HG03565 (cell line): ENCODE results near the gene TSPAN5.
A peak's percentile ranks its signal among the peaks of the same experiment; 100 is the strongest.

Experiments used
- ATAC-seq: cut with Tn5 transposase; IDR thresholded peaks from one replicate; pipeline ENCODE4 v1.9.1; 2021; ENCODE audit warnings: mild to moderate bottlenecking, moderate library complexity; ENCODE audit not compliant: unreplicated experiment

Gene TSPAN5

GRCh38 chr4:98601708-98602107 lies 56.7 kb downstream of the TSPAN5 start:
- peak; percentile 50 for ATAC-seq

DNA sequence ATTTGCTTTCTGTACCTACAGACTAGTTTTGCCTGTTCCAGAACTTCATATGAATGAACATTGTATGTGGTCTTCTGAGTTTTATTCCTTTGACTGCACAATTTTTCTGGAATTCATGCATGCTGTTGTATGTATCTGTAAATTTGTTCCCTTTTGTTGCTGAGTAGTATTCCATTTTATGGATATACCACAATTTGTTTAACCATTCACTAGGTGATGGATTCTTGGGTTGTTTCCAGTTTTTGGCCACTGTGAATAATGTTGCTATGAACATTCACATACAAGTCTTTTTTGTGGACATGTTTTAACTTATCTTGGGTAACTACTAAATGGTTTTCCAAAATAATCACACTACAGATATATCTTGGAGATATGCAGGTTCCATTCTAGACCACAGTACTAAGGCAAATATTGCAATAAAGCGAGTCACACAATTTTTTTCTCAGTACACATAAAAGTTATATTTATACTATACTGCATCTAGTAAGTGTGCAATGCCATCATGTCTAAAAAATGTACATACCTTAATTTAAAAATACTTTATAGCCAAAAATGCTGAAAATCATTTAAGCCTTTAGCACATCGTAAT lies 58.7 kb downstream of the TSPAN5 start:
- no peak for ATAC-seq

- no peak for ATAC-seq
These were observed 71.5 kb downstream of the TSPAN5 start for GRCh38 chr4:98586962-98587354.

DNA sequence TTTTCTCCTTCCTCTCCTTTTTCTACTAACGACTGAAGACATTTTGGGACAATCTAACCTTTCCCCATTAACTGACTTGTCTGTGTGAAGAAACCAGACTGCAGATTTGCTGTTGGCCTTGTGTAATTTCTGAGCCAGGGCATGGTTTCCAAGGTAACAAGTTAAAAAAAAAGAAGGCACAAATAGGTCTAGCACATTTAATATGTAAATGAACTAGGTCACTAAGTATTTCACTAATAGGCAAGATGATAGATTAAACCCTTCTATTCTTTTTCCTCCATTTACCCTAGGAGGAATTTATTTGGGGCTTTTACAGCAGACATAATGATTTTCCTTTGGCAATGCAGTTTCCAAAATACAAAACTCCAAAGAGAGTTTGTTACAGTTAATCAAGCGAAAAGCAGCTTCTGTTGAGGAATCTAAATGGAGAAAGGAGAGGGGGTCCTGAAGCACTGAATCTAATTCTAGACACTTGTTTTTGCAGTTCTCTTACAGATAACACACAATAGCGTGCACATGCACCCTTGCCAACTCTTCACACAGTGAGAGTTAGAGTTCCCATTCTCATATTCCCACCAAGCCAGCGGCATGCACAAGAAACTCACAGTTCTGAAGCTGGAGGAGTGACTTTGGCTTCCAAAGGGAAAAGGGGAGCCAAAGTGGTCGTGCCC lies 72.0 kb downstream of the TSPAN5 start:
- ATAC-seq, result no peak

- no peak for ATAC-seq
These were observed 72.8 kb downstream of the TSPAN5 start for GRCh38 chr4:98585596-98585995.

GRCh38 chr4:98584265-98584664 lies 74.1 kb downstream of the TSPAN5 start:
- no peak for ATAC-seq

DNA sequence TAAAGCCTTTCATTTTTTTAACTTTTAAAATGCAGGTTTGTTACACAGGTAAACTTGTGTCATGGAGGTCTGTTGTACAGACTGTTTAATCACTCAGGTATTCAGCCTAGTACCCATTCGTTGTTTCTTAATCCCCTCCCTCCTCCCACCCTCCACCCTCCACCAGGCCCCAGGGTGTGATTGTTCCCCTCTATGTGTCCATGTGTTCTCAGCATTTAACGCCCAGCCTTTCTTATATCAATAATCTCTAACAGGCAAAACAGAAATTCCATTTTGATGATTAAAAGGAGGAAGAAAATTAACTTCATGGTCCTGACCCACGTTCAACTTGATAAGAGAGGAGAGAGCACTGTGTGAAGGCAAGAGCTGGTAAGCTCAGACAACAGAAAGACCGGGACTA lies 75.1 kb downstream of the TSPAN5 start:
- no peak for ATAC-seq

GRCh38 chr4:98581126-98581525 lies 77.3 kb downstream of the TSPAN5 start:
- ATAC-seq, result no peak

DNA sequence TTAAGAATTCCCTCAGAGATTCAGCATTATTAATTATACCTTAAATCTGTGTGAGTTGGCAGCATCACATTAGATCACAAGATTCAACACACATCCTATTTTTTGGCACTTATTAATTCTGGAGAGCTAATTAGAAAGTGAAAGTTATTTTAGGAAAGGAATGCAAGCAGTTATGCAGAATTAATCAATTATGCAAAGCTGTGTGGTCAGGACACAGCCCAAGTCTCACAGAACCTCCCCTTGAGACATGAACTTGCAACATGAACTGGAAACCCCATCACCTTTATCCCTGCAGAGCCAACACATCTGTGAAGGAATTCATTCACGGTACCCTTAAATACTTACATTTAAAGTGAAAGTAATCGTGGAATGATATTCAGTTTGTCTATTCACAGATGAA lies 80.5 kb downstream of the TSPAN5 start:
- ATAC-seq, result no peak

GRCh38 chr4:98574816-98575215 lies 83.6 kb downstream of the TSPAN5 start:
- no peak for ATAC-seq

DNA sequence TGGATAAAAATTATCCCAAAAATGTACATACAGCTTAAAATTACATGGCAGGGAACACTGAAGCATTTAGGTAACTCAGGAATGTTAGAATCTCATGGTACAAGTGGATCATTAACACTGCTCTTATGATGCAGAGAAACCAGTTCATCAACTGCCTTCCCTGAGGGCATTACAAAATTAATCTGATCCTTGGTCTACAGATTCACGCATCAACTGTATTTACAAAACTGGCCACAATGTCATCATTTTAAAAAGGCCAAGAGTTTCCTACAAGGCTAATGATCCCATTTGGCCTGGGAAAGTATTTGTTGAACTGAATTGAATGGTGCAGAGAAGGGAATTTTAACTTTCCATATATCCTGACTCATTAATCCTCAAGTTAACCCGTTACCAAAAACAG lies 84.6 kb downstream of the TSPAN5 start:
- no peak for ATAC-seq

- no peak for ATAC-seq
These were observed 85.7 kb downstream of the TSPAN5 start for GRCh38 chr4:98572697-98573096.

GRCh38 chr4:98571161-98571786 lies 87.1 kb downstream of the TSPAN5 start:
- no peak for ATAC-seq

DNA sequence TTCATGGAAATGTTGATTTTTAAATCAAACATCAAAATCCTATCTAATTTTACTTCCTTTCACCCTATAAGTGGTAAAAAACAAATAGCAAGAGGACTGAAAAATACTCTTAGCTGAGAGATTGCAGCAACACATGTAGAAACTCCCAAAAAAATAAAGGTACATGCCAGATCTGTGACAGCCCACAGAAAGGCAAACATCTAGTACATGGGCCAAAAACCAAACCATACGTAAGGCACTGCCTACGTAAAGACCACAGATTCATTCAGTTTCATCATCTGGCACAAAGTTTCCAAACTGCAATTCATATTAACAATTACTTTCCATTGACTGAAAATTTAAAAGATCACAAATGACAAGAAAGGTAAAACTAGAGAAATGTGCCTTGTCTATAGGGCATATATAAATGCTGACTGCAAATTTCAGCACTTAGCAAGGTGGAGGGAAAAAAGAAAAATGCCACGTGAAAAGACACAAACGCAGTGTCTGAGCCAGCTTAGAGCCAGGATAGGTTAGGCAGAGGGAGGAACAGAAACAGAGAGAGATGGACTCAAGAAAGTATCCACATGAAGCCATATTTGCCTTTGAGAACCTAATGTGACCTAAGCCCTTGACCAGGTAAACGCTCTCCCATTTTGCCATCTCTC lies 88.1 kb downstream of the TSPAN5 start:
- no peak for ATAC-seq

DNA sequence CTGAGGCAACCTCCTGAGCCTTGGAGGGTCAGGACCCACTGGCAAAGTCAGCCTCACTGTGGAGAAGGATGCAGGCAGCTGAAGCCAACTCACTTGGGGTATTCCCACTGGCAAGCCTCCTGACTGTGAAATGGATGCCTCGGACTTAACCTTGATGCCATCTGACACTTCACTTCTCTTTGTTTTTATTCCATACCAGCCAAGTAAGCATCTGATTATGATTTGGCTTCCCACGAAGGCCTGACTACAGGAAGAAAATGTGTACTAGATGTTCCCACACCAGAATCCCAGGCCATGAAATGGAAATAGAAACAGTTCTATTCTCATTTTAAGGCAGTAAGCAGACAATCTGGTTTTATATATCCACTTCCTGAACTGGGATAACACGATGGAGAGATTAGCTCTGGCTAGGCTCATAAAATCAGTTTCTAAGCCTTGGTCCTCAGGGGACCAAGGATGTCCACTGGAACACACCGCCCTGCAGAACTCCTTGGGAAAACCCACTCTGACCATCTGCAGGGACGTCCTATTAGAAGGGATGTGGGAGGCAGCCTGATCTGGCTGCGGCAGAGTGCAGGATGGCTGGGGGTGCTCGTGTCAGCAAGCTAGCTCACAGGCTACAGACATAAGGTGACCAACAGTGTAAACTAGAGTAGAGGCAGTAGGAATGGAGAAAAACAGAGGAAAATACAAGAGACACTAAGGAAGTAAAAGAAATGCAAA lies 89.3 kb downstream of the TSPAN5 start:
- ATAC-seq, result no peak

DNA sequence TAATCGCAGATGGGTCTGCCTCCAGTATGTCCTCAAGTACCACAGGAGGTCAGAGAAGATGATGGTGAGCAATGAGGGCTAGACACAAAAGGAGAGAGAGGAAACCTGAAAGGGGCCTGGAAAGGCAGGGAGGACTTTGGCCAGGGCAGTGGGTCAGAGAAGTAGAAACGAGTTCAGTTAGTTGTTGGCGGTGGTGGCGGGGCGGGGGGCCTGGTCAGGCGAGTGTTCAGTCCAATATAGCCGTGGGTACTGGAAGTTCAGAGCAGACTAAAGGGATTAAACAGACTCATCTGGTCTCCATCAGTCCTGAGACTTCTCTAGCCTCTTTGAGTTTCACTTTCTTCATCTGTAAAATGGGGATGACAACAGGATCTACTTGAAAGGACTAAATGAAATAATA lies 90.8 kb downstream of the TSPAN5 start:
- no peak for ATAC-seq

- no peak for ATAC-seq
These were observed 91.9 kb downstream of the TSPAN5 start for GRCh38 chr4:98566361-98567008.

DNA sequence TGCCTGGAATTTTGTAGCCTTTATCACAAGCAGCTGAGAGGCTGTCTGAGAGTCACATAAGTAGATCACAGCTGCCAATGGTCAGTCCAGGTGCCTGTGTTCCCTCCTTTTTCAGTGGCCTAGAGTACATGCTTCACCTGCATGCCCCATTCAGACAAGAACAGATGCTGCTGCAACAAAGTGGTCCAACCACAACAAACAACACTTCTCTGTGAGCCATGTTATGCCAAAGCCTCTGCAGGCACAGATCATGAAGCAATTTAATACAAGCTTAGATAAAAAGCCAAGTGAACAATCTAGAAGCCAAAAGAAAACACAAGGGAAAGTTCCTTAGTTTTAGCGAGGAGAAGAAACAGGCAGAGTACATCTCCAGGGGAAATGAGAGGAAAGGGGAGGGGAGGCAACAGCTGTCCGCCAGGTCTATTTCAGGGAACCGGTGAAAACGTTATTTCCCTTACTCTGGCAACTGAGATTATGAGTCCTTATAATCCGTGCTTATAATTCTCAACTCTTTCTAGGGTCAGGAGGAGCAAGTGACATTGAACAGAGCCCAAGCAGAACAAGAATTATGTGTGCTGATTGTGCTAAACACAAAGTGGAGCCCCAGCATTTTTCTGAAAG lies 92.6 kb downstream of the TSPAN5 start:
- no peak for ATAC-seq

DNA sequence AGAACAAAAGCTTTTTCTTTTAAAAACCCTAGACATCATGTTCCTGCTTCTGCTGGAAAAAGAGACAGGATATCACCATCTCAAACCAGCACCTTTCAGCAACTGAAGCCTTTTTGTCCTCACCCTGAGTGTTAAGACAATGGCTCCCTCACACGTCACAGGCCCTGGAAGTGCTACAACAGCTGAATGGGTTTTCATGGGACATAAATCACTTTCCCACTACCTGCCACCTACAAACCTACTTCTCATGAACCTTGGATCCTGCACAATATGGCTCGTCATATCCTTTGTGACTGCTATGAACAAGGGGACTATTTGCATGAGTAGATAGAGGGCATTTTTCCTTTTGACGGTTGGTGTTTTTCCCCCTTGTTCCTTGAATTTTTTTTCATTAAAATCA lies 93.6 kb downstream of the TSPAN5 start:
- no peak for ATAC-seq

DNA sequence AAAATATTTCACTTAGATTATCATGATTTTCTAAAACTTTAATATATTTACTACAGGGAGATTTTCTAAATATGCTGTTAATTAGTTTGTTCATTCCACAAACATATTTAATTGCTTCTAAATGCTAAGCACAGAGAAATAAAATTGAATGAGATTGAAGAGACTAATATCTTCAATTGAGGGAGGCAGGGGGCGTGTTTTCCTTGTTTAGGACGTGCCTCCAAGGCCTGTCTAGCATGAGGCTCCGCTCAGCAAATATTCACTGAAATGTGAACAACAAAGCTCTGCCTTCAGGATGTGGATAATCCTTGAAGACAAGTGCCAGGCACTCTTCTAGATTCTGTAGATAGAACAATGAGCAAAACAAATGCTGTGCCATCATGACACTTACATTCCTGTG lies 98.1 kb downstream of the TSPAN5 start:
- ATAC-seq, result no peak
